ENCODE measurements around the gene TEX51. TPM values are rescaled to one million over a fixed set of nuclear protein-coding genes. Genes with fewer than 3 reads are reported as not detected.

TEX51 gene
- total RNA-seq, 1 donor from 2014 or later = not detected

DNA sequence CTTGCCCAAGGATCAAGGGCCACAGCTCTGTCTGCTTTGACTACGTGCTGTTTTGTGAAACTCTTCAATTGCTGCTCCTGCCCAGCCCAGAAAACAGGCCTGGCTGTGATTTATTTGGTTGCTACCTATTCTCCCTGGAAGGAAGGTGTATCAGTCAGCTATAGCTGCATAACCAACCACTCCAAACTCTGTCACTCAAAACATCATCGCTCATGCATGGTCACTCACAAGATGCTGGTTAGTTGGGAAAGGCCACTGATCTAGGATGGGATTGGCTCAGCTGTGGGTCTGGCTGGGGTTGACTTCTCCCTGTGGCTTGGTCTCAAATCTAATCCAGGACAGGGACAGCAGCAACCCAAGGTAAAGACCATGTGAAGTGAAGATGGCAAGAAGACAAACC lies 14.6 kb downstream of the TEX51 start:
- no peak for DNase-seq (ENCODE audit: low read depth in 2 of 2)

DNA sequence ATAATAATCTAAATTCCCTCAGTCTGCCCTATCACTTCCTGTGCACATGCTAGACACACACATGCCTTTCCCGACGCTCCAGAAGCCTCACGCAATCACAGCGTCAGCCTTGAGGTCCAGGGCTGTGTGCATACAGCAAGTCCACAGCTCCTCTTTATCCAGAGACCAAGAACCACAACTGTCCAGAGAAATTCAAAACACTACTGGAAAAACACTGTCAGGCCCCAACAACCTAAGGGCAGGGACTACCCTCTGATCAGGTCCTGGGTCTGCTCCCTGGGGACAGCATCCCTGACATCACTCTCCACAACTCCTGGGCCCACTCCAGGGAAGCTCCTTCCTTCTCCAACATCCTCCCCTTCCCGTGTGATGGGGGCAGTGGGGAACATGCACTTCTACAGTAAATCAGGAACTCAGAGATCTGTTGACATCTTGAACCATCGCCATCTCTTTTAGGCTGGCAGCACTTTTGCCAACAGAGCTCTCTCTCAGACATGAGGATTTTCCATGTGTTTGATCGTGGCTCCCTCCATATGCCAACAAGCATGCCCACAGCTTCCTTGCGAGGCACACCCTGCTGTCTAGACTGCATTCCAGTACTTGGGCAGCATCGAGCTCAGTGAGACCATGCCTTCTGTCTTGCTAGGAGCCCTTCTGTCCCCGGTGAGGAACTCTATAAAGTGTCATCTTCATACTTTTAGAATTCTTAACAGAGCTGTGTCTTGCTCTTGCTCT lies 15.4 kb downstream of the TEX51 start:
- DNase-seq (ENCODE audit: low read depth in 2 of 2) = no peak

DNA sequence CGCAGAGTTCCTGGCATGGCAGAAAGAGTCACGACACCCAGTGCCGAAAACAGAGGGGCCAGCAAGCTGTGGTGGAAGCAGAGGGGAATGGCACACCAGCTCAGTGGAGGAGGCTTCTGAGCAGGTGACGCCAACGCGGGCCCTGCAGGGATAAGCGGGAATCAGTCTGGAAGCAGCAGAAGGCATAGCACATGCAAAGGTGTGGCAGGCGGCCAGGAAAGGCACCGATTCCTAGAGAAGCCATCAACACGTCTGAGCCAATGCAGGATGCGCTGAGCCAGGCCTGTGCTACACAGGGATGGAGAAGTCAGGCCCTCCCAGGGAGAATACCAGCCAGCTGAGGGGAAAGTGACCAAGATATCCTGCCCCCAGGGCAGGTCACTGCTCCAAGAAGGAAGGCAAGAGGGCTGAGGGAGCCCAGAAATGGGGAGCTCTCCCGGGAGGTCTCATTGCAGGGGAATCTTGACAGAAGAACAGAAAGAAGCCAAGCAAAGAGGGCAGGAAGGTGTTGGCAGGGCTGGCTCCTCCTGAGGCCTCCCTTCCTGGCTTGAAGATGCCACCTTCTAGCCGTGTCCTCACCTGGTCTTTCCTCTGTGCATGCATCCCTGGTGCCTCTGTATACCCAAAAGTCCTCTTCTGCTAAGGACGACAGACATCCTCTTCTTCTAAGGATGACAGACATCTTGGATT lies 16.3 kb downstream of the TEX51 start:
- DNase-seq (ENCODE audit: low read depth in 2 of 2) = no peak

DNA sequence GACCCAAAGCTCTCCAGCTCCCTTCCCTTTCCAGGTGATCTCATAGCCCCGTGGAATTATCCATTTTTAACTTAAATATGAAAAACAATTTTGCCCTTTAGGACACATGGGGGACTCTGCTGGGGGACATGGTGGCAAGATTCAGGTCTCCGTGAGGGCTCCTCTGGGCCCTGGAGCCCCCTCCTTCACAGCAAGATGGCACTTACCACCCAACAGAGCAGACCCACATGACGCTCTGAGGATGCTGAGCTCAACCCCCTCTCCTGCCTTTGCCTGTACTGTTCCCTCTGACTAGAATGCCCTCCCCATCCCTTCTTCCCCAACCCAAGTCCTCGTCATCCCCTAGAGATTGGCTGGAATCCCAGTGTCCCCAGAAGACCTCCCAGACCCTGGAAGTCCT lies 17.2 kb downstream of the TEX51 start:
- no peak for DNase-seq (ENCODE audit: low read depth in 2 of 2)

DNA sequence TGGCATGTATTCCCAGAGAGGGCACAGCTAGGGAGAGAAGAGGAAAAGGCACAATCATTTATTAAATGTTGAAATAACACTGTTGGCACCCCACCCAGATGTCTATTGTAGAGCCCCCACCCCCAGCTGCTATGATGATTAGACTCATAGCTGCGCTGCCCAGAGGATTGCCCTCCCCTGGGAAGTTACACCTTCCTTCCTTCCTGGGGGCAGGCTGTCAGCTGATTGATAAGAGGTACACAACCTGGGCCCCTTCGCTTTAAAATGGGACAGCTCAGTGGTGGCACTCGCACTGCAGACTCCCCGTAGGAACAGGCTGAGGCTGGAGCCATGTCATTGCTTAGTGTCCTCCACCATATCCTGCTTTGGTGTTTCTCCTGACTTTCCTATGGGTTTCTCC lies 18.1 kb downstream of the TEX51 start:
- no peak for DNase-seq (ENCODE audit: low read depth in 2 of 2)

DNA sequence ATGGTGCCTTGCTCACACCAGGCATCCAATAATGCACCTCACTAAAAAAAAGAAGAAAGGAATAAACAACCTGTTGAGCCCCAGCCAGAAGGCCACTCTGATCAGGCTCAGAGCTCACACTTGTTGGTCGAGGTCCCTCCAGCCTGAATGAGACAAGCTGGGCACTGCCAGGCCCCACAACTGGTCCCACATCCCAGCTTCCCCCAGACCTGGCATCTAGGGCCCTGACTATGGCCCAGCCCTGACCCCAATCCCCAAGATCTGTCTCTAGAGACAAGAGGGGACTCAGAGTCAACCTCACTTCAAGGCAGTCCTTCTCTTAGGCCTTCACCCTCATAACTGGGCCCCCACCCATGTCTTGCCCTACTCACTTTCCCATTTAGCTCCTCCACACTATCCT lies 22.4 kb downstream of the TEX51 start:
- no peak for DNase-seq (ENCODE audit: low read depth in 2 of 2)

DNA sequence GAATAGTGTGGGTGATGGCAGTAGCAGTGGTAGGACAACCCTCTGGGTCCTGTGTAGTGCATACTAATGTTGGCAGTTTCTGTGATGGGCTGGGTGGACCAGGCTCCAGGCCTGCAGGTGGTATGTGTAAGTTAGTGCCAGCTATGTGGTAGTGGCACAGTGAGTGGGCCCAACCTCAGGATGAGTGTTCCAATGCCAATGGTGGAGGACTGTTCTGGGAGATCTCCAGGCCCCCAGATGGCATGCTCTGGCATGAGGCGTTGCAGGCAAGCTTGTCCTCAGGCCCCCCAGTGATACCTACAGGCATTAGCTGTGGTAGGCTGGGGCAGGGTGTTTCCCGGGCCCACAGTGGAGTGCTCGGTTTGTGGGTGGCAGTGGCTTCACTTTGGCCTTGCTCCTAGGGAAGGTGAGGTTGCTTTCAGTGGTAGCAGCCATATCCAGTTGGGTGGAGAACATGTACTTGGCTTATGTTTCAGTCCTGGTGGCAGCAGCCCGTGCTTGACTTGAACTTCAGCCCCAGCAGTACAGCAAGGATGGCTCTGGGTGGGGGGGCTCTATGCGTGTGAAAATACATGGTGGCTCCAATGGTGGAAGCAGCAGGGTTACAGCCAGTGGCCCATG lies 32.4 kb downstream of the TEX51 start:
- DNase-seq (ENCODE audit: low read depth in 2 of 2) = no peak

DNA sequence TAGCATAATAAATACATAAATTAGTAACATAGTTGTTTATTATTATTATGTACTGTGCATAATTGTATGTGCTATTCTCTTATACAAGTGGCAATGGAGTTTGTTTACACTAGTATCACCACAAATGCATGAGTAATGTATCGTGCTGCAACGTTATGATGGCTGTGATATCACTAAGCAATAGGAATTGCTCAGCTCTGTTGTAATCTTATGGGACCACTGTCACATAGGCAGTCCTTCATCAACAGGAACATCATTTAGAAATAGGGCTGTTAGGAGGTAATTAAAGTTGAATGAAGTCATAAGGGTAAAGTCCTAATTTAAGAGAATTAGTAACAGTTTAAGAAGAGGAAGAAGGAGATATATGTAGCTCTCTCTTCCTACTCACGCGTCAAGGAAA lies 33.8 kb downstream of the TEX51 start:
- no peak for DNase-seq (ENCODE audit: low read depth in 2 of 2)

DNA sequence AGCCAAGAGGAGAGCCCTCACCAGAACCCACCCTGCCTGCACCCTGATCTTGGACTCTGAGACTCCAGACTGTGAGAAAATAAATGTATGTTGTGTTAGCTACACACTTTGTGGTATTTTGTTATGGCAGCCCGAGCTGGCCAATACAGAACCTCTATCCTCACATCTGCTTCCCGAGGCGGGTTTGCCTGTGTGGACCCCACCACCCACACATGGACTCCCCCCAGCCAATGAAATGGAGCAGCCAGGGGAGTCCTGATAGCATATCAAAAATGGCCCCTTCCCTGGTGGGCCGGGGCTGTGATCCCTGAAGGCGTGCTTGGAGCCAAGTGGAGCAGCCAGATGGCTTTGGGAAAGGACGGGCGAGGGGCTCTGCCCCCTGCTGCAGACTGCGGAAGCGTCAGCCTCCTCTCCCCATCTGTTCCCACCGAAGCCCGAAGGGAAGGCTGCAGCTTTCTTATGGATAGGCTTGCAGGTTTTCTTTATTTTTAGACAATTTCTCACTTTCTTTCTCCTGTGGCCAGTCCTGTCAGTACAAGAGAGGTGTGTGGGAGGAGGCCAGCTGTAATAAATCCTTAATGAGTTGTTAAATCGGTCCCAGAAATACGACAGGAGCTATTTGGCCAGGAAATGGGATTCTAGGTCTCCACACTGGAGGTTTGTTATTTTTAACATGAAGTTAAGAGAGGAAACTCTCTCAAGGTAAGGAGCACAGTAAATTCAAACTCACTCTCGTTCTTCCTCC lies 34.4 kb downstream of the TEX51 start:
- DNase-seq (ENCODE audit: low read depth in 2 of 2) = no peak

DNA sequence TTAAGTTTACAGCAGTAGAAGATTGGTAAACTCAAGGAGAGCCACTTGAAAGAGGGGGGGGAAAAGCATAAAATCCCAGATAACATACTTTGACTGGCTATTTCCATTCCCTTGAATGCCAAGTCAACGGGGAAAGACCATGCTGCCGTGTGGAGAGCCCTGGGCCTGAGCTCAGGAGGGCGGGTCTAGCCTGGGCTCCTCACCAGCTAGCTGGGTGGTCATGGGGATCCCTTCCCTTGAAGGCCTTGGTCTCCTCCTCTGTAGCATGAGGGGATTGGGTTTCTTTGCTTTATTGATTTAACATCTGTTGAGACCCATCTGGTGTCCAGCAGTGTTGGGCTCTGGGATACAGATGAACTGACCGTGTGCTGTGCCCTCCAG lies 35.0 kb downstream of the TEX51 start:
- no peak for DNase-seq (ENCODE audit: low read depth in 2 of 2)

DNA sequence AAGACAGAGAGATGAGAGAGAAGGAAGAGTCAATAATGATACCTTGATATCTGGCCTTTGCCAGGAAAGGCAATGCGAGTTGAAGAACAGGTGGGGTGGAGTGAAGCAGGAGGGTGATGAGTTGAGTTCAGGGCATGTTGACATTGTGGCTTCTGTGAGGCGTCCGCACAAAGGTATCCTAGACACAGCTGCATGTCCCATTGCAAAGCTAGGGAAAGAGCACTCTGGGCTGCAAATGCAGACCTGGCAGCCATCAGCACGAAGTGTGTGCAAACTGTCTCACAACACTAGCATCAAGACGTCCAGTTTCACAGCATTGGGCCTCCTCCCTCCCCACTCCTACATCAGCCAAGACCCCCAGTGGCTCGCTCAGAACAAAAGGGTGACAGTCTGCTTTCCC lies 36.1 kb downstream of the TEX51 start:
- DNase-seq (ENCODE audit: low read depth in 2 of 2) = no peak

DNA sequence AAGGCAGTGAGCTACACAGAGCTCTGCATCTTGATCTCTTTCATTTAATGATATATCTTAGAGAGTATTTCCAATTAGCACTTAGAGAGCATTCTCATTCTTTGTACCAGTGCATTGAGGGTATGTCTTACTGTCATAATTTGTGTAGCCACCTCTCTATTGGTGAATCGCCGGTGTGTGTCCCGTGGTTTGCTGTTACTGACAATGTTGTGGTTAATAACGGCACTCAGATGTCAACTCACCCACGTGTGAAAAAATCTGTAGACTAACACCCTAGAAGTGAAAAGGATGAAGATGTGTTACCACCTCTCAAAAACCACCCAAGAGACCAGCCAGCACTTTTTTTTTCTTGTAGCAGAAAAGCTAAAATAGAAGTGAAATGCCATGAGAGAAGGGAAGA lies 37.1 kb downstream of the TEX51 start:
- no peak for DNase-seq (ENCODE audit: low read depth in 2 of 2)

DNA sequence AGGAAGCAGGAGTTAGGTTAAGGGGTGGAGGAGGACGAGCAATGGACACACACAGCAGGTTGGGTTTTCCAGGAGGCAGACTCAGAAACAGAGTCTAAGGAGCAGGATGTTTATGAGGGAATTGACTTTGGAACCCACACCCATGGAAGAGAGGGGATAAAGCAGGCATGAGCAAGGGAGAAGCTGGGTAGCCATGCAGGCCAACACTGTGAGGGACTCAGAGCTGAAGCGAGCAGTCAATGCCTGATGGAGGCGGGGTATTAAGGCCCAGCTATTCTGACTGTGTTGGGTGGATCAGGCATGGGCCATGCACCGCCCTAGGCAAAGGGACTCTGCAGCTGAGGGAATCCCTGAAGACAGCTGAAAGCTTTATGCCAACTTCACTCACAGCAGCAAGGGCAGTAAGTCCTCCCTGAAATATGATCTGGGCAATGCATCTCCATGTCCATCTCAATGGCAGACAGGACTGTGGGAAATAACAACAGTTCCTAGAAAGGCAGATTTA lies 37.6 kb downstream of the TEX51 start:
- DNase-seq (ENCODE audit: low read depth in 2 of 2) = no peak

DNA sequence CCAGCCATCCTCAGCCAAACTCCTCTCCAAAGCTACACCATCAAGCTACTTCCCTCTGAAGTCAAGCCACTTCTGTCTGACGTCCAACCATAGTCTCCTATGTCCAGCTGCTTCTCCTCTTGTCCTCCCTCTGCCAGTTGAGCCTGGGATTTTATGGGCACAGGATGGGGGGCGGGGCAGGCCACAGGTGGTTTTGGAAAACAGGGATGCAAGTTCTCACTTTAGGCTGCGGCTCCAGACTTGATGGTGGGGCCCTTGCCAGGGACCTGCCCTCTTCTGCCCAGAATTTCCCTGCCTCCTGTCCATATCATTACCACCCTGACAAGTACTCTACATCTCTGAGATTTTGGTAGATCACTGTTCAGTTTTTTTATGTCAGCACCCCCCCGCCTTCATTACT lies 41.6 kb downstream of the TEX51 start:
- no peak for DNase-seq (ENCODE audit: low read depth in 2 of 2)

DNA sequence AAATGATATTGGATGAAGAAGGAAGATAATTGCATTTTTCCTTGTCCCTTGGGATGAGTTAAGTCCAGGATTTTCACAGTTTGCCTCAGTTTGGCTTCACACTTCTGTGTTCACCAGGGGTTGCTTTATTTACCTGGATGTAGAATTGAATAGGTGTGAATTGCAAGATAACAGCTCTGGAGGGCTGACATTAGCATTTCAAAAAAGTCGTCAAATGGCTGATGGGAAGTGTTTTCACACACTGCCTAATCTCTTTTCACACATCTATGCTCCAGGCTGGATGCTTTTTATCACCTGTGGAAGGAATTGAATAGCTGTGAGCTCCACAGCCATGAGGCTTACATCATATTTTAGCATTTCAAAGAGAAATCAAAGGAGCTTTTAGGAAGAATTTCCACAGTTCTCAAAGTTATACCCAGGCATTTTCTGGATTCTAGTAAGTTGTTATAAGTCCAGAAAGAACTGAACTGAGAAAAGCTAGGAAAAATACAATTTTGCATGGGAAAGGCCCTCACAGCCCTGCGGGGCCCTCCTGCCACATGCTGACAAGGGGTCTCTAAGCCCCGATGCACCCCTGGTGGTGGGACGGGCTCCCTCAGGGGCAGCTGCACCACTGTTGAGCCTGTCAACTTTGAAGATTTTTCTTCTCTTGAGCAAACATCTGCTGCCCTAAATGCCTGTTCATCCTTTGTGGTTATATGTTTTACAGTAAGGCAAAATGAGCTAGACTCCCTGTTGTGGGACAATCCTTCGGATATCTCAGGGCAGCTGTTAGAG lies 43.9 kb downstream of the TEX51 start:
- DNase-seq (ENCODE audit: low read depth in 2 of 2) = no peak

DNA sequence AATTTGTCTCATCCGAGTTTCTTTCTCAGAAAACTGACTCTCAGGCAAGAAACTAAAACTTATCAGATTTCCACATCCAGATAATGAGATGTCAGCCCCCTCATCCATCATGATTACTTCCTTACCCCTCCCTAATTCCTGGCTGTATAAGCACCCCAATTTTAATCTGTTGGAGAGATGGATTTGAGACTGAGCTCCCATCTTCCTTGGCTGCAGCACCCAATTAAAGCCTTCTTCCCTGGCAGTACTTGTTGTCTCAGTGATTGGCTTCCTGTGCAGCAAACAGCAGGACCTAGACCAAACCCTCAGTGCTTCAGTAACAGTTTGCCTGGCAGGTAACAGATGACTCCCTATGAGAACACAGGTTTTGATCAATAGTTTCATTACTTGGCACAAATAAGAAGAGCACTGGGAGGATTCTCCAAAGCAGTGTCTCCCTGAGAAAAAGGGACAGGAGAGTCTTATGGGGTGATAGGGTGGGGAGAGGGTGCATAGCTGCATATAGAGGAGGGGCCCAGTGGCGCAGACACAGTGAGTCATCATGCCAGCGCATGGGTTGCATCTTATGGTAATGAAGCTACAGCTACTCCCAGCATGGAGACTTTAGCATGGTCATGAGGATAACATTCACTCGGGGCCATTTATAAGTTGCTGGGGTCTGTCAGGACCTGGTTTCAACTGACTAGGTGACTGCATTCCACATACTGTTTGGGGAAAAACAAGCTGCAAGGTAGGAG lies 45.1 kb downstream of the TEX51 start:
- no peak for DNase-seq (ENCODE audit: low read depth in 2 of 2)

DNA sequence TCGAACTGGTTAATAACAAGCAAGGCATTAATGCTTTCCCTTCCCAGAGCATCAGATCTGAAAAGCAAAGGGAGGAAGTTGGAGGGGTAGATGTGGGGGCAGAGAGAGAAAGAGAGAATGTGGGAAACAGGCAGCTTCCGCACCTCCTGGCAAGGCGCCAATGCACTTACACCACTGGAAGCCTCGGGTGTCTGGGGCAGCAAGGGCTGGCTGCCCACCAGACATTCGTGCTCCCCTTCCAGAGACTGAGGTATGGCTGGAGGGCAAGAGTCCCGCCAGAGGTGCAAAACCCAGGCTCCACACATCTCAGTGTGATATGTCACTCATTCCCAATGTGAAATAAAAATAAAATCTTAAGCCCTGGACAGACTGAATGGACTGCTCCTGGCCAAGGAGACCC lies 46.4 kb downstream of the TEX51 start:
- no peak for DNase-seq (ENCODE audit: low read depth in 2 of 2)

DNA sequence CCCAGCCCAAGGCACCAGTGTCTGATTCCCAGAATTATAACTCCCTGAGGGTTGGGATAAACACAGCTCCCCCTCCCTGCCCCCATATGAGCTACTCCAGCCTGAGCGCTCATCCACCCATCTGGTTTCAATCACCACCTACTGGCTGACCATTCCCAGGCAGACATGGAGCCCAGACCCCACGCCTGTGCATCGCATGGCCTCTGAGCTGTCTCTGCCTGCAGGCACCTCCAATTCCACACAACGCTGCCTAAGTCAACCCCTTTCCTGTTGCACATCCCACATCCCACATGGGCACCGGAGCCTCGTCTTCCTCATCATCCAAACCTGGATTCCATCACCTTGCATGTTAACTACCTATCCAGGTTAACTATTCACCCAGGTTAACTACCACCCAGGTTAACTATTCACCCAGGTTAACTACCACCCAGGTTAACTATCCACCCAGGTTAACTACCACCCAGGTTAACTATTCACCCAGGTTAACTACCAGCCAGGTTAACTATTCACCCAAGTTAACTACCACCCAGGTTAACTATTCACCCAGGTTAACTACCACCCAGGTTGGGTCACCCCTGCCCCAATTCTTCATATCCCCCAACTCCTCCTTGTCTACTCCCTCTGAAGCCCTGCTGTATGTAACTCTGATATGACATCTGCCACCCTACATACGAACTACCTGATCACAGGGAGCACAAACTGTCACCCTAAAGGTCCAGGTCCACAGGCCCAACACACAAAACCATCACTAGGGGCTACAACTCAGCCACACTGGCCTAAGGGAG lies 47.8 kb downstream of the TEX51 start:
- DNase-seq (ENCODE audit: low read depth in 2 of 2) = no peak

DNA sequence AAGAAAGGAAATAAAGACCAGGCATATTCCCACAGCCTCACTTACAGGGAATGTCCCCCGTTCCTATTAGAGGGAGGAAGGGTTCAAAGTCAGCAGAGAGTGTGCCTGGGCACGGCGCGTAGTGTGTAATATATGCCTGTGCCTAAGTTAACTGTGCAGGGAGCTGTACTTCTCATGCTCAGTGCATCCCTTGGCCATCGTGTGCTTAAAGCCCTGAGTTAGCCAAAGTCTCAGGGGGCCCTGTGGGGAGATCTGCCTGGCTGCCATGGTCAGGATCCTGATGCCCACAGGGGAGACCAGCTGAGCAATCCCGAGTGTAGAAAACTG lies 48.4 kb downstream of the TEX51 start:
- no peak for DNase-seq (ENCODE audit: low read depth in 2 of 2)

DNA sequence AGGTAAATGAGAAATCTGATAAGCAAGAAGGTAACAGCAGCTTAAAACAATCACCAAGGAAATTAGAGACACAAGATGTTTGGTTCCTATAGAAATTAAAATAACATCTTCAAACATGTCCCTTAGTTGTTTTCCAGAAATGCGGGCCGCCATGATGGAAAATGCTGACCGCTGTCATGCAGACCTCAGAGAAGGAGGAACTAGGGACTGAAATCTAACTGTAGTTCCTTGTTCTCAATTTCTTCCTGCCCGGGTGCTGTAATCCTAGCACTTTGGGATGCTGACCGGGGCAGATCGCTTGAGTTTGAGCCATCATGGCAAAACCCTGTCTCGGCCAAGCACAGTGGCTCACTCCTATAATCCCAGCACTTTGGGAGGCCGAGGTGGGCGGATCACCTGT lies 51.1 kb downstream of the TEX51 start:
- no peak for DNase-seq (ENCODE audit: low read depth in 2 of 2)
